OCI-LY1 (cell line): ENCODE data around the gene TCF7.

Experiments used
- H2AFZ ChIP-seq: fragments of 200-600 bp; sonication (generic), shearing (Covaris generic); 2 replicates; pipeline ENCODE4 v1.6.0; 2014; ENCODE audit warnings: antibody characterized with exemption, mild to moderate bottlenecking, low read length
- H3F3A ChIP-seq: fragments of 200-600 bp; sonication (generic), shearing (Covaris generic); 2 replicates; pipeline ENCODE4 v1.6.0; 2014; ENCODE audit warnings: mild to moderate bottlenecking, antibody characterized with exemption, low read length, moderate library complexity; ENCODE audit not compliant: insufficient read depth
- H3K27ac ChIP-seq: fragments of 200-600 bp; sonication (generic); 2 replicates; pipeline ENCODE4 v1.5.1; 2014; ENCODE audit warnings: low read length, mixed run types, mild to moderate bottlenecking, low read depth; ENCODE audit not compliant: poor library complexity, severe bottlenecking
- H3K27me3 ChIP-seq: fragments of 200-600 bp; sonication (generic); 2 replicates; pipeline ENCODE4 v1.6.0; 2014; ENCODE audit warnings: antibody characterized with exemption, mild to moderate bottlenecking, low read length, moderate library complexity; ENCODE audit not compliant: insufficient read depth
- H3K36me3 ChIP-seq: fragments of 200-600 bp; sonication (generic); 2 replicates; pipeline ENCODE4 v1.6.1; 2014; ENCODE audit warnings: mild to moderate bottlenecking, antibody characterized with exemption, low read length, moderate library complexity, mixed read lengths; ENCODE audit not compliant: insufficient read depth
- H3K4me1 ChIP-seq: fragments of 200-600 bp; sonication (generic); 2 replicates; pipeline ENCODE4 v1.5.1; 2014; ENCODE audit warnings: mild to moderate bottlenecking, low read length, moderate library complexity; ENCODE audit not compliant: insufficient read depth, severe bottlenecking
- H3K4me2 ChIP-seq: fragments of 200-600 bp; sonication (generic), shearing (Covaris generic); 2 replicates; pipeline ENCODE4 v1.6.1; 2014; ENCODE audit warnings: low read length
- H3K4me3 ChIP-seq: fragments of 200-600 bp; sonication (generic); 2 replicates; pipeline ENCODE4 v1.5.1; 2014; ENCODE audit warnings: low read length, low read depth, mild to moderate bottlenecking, mixed read lengths; ENCODE audit not compliant: poor library complexity, severe bottlenecking
- H3K79me2 ChIP-seq: fragments of 200-600 bp; shearing (Covaris generic); 2 replicates; pipeline ENCODE4 v1.6.1; 2016; ENCODE audit warnings: mixed run types, low read length, mixed read lengths; ENCODE audit not compliant: insufficient read depth
- H3K9ac ChIP-seq: fragments of 200-600 bp; sonication (generic), shearing (Covaris generic); 2 replicates; pipeline ENCODE4 v1.6.1; 2014; ENCODE audit warnings: mild to moderate bottlenecking, low read length, mixed read lengths
- H3K9me2 ChIP-seq: fragments of 200-600 bp; sonication (generic), shearing (Covaris generic); 2 replicates; pipeline ENCODE4 v1.6.1; 2014; ENCODE audit warnings: low read depth, mild to moderate bottlenecking, low read length, mixed read lengths
- H3K9me3 ChIP-seq: fragments of 200-600 bp; shearing (Covaris generic); 2 replicates; pipeline ENCODE4 v1.6.1; 2014; ENCODE audit warnings: low read length, mixed read lengths
- H4K20me1 ChIP-seq: fragments of 200-600 bp; sonication (generic), shearing (Covaris generic); 2 replicates; pipeline ENCODE4 v1.6.0; 2016; ENCODE audit warnings: mild to moderate bottlenecking, low read length; ENCODE audit not compliant: insufficient read depth
- EZH2 ChIP-seq: fragments of 200-600 bp; sonication (generic), shearing (Covaris generic); IDR thresholded peaks from 2 replicates; pipeline ENCODE4 v1.8.0; 2017; ENCODE audit warnings: borderline replicate concordance, mixed run types, mild to moderate bottlenecking, antibody characterized with exemption, low read length, moderate library complexity, mixed read lengths
- TF ChIP-seq, protein P1 (sequence below): fragments of 200-600 bp; sonication (generic), shearing (Covaris generic); IDR thresholded peaks from 2 replicates; pipeline ENCODE4 v1.5.1; 2017; ENCODE audit warnings: mild to moderate bottlenecking, antibody characterized with exemption, low read length, moderate library complexity, mixed read lengths

TCF7 gene

DNA sequence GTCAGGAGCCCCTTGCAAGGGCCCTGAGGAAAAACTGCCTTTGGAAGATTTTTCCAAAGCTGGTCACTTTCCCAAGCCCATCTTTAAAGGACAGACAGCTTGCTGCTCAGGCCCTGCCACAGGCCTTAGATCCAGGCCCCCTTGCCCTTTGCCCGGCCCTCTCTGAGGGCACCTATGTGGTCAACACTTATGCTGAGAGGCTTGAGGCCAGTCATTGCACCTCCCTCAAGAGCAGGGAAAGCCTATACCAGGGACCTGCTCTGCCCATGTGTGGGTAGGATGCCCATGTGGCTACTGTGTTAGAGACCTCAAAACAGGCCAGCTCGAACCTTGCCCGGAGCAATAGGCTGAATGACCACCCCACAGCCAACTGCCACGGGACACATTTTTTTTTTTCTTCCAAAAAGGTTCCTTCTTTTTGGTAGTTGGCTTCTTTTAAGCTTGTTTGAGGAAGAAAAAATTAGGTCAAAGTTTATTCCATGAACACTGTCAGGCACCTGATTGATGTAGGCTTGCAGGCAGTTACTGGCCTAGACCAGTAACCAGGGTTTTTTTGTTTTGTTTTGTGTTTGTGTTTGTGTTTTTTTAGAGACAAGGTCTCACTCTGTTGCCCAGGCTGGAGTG is 3.8 kb downstream of the TCF7 start:
- H3K4me2 ChIP-seq, result no peak overlapping the region
- no peaks in the 10 kb centered on the region for H4K20me1 ChIP-seq
- no peaks in the 10 kb centered on the region for H3K9me2 ChIP-seq
- H3K27ac ChIP-seq, result no peak overlapping the region
- no peaks in the 10 kb centered on the region for H3K27me3 ChIP-seq
- no peak overlapping the region for H3K4me3 ChIP-seq
- H3K79me2 ChIP-seq, result no peaks in the 10 kb centered on the region
- no peak overlapping the region for H3K9ac ChIP-seq
- H3K9me3 ChIP-seq, result no peaks in the 10 kb centered on the region
- peaks cover 6% of the 10 kb centered on the region for H3K4me1 ChIP-seq
- no peak overlapping the region for H2AFZ ChIP-seq
- TF ChIP-seq EZH2, result no peak
- TF ChIP-seq, protein P1, sequence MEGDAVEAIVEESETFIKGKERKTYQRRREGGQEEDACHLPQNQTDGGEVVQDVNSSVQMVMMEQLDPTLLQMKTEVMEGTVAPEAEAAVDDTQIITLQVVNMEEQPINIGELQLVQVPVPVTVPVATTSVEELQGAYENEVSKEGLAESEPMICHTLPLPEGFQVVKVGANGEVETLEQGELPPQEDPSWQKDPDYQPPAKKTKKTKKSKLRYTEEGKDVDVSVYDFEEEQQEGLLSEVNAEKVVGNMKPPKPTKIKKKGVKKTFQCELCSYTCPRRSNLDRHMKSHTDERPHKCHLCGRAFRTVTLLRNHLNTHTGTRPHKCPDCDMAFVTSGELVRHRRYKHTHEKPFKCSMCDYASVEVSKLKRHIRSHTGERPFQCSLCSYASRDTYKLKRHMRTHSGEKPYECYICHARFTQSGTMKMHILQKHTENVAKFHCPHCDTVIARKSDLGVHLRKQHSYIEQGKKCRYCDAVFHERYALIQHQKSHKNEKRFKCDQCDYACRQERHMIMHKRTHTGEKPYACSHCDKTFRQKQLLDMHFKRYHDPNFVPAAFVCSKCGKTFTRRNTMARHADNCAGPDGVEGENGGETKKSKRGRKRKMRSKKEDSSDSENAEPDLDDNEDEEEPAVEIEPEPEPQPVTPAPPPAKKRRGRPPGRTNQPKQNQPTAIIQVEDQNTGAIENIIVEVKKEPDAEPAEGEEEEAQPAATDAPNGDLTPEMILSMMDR, result no peak
- no peaks in the 10 kb centered on the region for H3K36me3 ChIP-seq
- H3F3A ChIP-seq, result no peaks in the 10 kb centered on the region

DNA sequence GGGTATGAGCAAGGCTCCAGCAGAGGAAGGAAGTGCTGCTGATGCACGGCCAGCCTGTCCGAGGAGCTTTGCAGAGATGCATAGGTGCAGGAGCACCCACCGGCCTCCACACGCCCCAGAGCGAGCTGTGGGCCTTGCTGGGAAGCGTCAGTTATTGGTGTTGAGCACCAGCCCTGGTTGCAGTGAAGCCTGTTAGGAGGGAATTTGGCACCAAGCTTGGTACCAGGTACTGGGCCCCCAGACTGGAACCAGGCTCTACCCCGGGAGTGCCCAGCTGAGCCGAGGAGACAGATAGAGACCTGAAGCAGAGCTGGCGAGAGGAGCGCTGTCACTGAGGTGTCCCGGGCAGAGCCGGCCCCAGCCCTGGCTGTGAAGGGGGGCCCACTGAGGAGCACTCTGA is 5.2 kb downstream of the TCF7 start:
- Histone ChIP-seq H3F3A (no peaks in the 10 kb centered on the region), H3K9me2 (no peaks in the 10 kb centered on the region), H3K36me3 (no peaks in the 10 kb centered on the region), H3K79me2 (no peaks in the 10 kb centered on the region), H4K20me1 (no peaks in the 10 kb centered on the region), H3K4me1 (no peaks in the 10 kb centered on the region), H3K9me3 (no peaks in the 10 kb centered on the region), H3K9ac (no peak overlapping the region), H3K27me3 (no peaks in the 10 kb centered on the region), H3K4me2 (no peak overlapping the region), H3K4me3 (no peak overlapping the region), H3K27ac (no peak overlapping the region), H2AFZ (no peak overlapping the region)
- TF ChIP-seq, protein P1, result no peak
- TF ChIP-seq EZH2, result no peak

DNA sequence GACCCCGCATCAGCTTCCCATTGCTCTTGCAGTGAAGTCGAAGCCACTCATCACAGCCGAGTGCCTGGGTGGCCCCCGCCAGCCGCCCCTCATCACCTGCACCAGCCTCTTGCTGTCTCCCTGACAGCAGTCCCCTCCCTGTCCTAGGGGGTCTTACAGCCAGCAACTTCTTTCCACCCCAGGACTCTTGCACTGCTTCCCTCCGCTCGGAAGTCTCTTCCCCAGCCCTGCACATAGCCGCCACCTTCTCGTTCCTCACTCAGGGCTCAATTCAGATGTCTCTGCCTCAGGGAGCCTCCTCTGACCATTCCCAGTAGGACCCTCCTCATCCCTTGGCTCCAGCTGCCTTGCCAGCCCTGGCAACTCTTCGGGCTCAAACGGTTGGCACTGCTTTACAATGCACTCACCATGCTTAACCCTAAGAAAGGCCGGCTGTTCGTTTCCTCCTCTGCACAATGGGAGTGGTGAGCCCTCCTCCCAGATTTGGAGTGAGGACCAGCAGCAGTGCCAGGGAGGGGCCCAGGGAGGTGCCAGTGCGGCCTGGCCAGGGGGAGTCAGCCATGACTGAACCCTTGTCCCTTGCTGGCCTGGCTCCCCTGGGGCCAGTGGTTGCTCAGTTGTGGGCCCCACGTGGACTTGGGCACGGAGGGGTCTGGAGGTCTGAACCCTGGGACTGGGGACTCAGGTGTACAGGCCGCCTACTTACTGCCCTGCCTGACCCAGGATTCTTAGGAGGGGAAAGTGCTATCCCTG is 6.1 kb downstream of the TCF7 start:
- H3K27ac ChIP-seq, result no peak overlapping the region
- no peak overlapping the region for H3K4me2 ChIP-seq
- H3K36me3 ChIP-seq, result no peaks in the 10 kb centered on the region
- H3K4me1 ChIP-seq, result no peaks in the 10 kb centered on the region
- H3K4me3 ChIP-seq, result no peak overlapping the region
- H3K9me3 ChIP-seq, result no peaks in the 10 kb centered on the region
- no peak overlapping the region for H3K9ac ChIP-seq
- no peak overlapping the region for H2AFZ ChIP-seq
- no peaks in the 10 kb centered on the region for H3F3A ChIP-seq
- H3K79me2 ChIP-seq, result no peaks in the 10 kb centered on the region
- no peaks in the 10 kb centered on the region for H3K27me3 ChIP-seq
- no peaks in the 10 kb centered on the region for H4K20me1 ChIP-seq
- no peaks in the 10 kb centered on the region for H3K9me2 ChIP-seq
- TF ChIP-seq, protein P1, result no peak
- TF ChIP-seq EZH2, result no peak
